Hematopoietic multipotent progenitor cell (in vitro differentiated cells): ENCODE measurements around the gene OPN3. TPM values are rescaled to one million over a fixed set of nuclear protein-coding genes. Genes with fewer than 3 reads are reported as not detected.
"Not testable (repeated sequence)": the region's sequence is repeated elsewhere in the genome, so short reads cannot be mapped to it uniquely, and the experiment has no call there.

Source experiments
- DNase-seq, 3 donors: peaks; one replicate each; pipeline ENCODE4 v3.0.0-alpha.2; 2011 to 2015; ENCODE audit warnings: low read depth in 2 of 3, low spot score in 2 of 3
- total RNA-seq: library from RNA; depleted of rRNA; stranded (reverse); fragments of >200 nt; gene quantifications from one replicate; pipeline ENCODE4 v1.2.3, GENCODE V29; 2012

The OPN3 gene
- 17.8 TPM for total RNA-seq

DNA sequence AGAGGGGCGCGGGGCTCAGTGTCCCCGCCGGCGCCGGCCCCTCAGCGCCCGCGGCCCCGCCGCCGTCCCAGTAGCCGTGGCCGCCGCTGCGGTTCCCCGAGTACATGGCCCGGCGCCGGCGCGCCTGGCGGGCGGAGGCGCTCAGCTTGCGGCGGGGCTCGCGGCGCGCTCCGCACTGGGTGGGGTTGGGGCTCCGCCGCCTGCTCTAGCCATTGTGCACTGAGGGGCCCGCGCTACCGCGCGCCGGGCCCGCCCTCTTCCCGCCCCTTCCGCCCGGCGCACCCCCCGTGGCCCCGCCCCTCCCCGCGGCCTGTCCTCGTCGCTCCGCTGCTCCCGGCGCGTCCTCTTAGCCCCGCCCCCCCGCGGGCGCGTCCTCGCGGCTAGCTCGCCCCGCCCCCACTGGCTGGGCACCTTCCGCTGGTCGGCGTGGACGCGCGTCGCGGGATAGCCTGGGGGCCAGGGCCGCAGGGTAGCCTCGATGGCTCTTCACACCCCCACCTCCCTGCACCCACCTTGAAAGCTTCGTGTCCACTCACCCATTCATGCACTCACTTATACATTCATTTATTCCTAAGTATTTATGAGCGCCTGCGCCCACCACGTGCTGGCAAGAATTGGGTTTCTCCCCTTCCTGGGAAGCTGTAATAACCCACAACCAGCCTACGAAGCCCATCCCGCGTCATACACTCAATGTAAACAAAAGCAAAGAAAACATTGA, at the start of gene OPN3, which contains the start of gene CHML:
Gene OPN3 (minus strand): TSS at position 221 of the 718 bp plus-strand sequence. CDS start 115 bp downstream, at position 106.
Gene CHML (minus strand): TSS at position 221 of the 718 bp plus-strand sequence. CDS start 4,603 bp downstream, outside the sequence.
- peak; percentile 82 to 89 (median 89) for DNase-seq

- no peak for DNase-seq
Observed at GRCh38 chr1:241688940-241689368, 48.8 kb upstream of the OPN3 start.

DNA sequence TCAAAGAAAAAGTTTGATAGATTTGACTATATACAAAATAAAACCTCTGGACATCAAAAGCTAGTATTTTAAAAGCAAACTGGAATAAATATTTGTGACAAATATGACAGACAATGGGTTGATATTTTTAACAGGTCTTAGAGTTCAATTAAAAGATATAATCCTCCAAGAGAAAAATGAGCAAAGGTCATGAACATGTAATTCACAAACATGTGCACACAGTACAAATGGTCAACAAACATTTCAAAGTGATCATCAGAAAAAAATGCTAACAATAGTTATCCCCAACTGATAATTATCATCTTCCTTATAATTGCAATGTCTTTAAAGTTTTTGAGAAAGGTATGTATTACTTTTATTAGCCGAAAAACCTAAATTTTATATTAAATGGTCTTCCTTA, 43.9 kb upstream of the OPN3 start:
- no peak for DNase-seq

- DNase-seq: no peak
Observed at GRCh38 chr1:241682921-241683320, 42.8 kb upstream of the OPN3 start.

- not testable (repeated sequence) for DNase-seq
Observed at GRCh38 chr1:241681861-241682448, 41.8 kb upstream of the OPN3 start.

DNA sequence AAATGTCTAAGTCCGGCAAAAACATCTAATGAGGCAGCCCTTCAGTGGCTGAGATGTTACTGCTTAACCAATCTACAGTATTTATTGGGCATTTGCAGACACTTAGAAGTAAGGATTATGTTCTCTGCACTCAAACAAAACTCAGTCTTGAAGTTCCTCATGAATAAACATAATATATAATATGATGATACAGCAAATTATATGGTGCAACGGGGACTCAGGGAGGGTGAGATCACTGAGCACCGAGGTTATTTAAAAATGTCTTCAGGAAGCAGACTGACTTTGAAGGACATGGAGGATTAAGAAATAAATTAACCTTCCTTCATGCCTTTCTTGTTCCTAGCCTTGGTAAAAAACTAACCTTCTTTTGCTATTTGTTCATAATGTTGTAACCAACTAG, 39.8 kb upstream of the OPN3 start:
- DNase-seq: no peak

DNA sequence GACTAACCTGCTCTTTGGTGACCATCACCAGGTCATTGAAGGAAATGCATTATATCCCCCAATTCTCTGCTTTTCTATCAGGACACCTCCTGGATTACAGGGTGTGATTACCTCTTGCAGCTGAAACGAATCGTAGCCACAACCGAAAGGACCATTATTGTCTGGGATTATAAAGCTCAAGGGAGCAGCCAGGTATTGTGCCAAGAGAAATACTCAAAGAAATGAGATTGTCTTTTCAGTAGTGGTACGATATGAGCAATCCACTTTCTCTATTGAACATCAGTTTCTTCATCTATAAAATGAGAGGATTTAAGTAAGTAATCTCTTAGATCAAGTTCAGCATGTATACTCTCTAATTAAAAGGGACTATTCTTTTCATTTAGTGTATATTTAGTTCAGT, 39.2 kb upstream of the OPN3 start:
- DNase-seq: no peak

DNA sequence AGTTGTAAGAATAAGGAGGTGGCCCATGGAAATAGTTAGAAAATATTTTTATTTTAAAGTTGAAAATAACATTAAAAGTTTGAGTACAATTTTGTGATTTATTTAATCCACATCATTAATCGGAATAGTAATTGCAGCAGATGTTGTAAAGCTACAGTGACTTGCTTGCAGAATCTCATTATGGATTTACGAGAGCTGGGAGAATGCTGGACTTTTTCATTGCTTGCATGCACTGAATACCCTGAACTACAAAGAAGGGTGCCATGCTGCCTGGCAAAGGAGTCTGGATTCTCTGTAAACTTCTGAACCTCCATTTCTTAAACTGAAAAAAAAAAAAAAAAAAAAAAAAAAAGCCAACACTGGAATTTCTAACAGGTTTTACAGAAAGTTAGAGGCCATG, 38.4 kb upstream of the OPN3 start:
- DNase-seq: no peak

DNA sequence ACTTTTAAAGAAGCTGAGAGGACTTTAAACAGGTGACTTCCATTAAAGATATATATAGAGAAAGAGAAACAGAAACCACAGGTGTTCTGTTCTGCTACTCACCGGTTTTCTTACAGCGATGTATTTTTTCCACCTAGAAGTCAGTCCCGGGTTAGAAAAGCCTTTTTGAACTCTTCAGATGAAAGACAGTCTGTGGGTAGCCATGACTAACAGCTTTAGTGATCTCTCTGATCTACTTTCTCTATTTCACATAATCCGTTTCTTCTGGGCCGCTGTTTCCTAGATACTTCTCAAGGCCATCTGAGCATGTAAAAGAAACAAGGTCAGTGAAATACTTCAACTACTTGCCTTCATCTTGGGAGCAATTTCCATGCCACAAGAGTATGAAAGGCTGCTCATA, 37.0 kb upstream of the OPN3 start:
- DNase-seq: peak in 1 of 3 donors; percentile 22

- DNase-seq: no peak
Observed at GRCh38 chr1:241675983-241676382, 35.8 kb upstream of the OPN3 start.

GRCh38 chr1:241674805-241675384, 34.7 kb upstream of the OPN3 start:
- DNase-seq: no peak

DNA sequence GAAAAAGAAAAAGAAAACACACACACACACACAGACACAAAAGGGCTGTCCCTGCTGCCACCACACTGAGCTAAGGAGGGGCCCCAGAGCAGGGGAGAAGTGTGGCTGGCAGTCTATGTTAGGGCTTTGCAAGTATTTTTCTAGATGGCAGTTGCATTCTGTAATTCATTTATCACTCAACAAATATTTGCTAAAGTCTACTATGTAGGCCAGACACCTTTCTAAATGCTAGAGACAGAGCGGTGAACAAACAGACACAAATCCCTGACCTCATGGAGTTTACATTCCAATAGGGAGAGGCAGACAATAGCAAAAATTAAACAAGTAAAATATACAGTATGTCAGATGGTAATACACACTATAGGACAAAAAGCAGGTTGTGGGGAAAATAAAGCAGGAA, 32.1 kb upstream of the OPN3 start:
- DNase-seq: no peak

DNA sequence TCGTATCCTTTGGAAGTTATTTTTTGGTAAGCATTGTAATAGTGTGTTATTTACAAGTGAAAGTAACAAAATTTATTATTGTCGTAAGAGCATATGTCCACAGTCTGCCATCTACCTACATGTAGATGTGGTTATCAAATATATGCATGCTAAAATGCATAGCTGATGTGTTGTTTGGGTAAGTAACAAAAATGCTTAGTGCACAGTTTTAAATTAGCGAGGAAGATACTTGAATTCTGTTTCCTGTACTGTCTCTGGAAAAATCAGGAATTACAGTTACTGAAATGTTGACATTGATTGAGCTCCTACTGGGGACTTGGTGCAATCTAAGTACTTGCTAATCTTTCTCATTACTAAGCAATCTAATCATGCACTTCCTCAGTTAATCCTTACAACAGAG, 26.2 kb upstream of the OPN3 start:
- no peak for DNase-seq

GRCh38 chr1:241660424-241660972, 20.3 kb upstream of the OPN3 start:
- no peak for DNase-seq

- DNase-seq: not testable (repeated sequence)
Observed at GRCh38 chr1:241659016-241659415, 18.8 kb upstream of the OPN3 start.

GRCh38 chr1:241658081-241658793, 18.1 kb upstream of the OPN3 start:
- no peak for DNase-seq

DNA sequence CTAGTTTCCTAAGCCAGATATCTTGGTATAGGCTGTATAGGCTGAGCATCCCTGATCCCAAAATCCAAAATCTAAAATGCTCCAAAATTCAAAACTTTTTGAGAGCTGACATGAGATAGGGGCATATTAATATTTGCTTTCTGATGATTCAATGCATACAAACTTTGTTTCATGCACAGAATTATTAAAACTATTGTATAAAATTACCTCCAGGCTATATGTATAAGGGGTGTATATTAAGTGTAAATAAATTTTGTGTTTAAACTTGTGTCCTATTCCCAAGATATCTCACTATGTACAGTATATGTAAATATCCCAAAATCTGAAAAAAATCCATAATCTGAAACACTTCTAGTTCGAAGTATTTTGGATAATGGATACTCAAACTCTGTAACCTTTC, 14.5 kb upstream of the OPN3 start:
- no peak for DNase-seq

DNA sequence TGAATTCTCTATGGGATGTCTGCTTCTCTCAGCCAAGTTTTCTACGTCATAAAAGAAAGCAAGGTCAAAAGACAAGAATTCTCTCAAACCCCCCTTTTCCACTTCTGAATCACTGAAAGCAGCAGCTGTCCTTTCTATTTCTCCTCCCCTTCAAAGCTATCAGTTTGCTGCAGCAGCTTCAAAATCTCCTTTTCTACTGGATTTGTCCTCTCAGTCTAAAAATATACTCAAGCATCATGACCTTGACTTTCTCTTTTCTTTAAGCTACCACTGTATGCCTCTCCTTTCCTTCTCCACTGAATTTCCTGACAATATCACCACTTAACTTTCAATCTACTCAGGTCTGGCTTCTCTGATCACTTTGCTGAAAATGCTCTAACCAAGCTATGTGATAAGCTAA, 13.8 kb upstream of the OPN3 start:
- DNase-seq: no peak

DNA sequence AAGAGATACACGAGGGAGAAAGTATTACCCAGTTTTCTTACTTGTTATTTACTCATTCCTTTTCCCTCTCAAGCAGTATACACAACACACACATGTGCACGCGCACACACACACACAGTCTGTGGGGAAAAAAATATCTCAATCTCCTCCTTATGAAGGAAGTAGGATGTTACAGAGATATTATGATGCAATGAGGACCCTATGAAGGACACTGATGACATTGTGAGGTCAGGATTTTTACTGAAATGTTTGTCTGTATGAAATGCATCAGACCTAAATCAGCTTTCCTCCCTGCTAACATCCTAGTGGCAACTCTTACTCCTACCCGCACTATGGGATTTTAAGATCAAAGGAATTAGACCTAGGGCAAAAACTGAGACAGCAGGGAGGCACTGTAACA, 11.8 kb upstream of the OPN3 start, which contains the start of gene WDR64:
Gene WDR64 (plus strand): TSS at position 270 of the 400 bp plus-strand sequence. CDS start 204 bp downstream, outside the sequence.
- DNase-seq: no peak

DNA sequence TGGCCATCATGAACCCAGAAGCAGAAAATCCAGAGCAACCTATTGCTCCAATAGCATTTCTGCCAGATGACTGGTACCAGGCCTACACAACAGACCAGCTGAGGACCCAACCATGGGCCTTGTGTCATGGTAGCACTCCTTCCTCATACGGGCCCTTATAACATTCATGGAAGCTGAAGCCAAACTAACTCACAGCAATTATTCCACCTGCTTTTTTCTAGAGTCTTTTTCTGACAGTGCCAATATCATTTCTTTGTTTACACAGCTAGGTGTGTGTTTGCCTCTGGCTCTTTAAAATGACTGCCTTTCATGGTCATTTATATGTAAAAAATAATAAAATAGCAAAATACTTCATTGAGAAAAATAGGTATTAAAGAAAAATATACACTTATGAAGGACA, 8.0 kb upstream of the OPN3 start:
- no peak for DNase-seq

DNA sequence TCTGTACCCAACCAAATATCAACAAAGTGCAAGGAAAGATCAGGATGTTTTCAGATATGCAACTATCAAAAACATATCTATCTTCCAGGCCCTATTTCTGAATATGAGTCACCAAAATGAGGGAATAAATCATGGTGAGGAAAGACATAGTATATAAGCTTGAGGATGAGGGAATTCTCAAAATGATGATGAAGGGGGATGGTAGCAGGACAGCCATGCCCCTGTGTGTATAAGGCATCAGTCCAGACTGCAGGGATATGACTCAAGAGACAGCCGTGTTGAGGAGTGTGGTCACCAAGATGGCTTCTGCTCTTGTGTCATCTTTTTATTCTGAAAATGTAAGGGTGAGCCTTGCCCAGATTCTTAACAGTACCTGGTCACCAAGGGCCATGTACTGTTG, 7.5 kb upstream of the OPN3 start:
- DNase-seq: no peak
